PC-3 (cell line): Measurements from ENCODE around the gene ATP1A2. TPM values are rescaled to one million over a fixed set of nuclear protein-coding genes. Genes with fewer than 3 reads are reported as not detected.
A peak's percentile ranks its signal among the peaks of the same experiment; 100 is the strongest.

Experiments used
- ATAC-seq: fragments of 200-7000 bp; cut with Tn5 transposase; 2 replicates; pipeline ENCODE4 v1.9.1; 2020; ENCODE audit warnings: mild to moderate bottlenecking, moderate library complexity
- BruUV-seq: library from RNA; stranded (reverse); fragments of 400-500 nt; replicated peaks from 2 replicates; lab custom pipeline; 2021; lab: Mats Ljungman, UMichigan
- CTCF ChIA-PET: fragments of 300-600 bp; sonication (Branson Sonifier 250); formaldehyde crosslinking; loops from one replicate; lab custom pipeline; 2022; ENCODE audit warnings: antibody characterized with exemption; lab: Charles Lee
- POLR2A ChIA-PET: fragments of 300-600 bp; sonication (Branson Sonifier 250); formaldehyde crosslinking; loops from one replicate; lab custom pipeline; 2022; ENCODE audit warnings: antibody characterized with exemption; ENCODE audit not compliant: unreplicated experiment; lab: Charles Lee
- DNase-seq: peaks from one replicate; pipeline ENCODE4 v3.0.0-alpha.2; 2015
- H2AFZ ChIP-seq: fragments of 300-600 bp; sonication (generic); 2 replicates; pipeline ENCODE4 v1.6.0; 2016; ENCODE audit warnings: antibody characterized with exemption, low read length
- H3F3A ChIP-seq: fragments of 300-600 bp; sonication (generic); one replicate; pipeline ENCODE4 v1.6.0; 2017; ENCODE audit warnings: antibody characterized with exemption, low read length, control low read depth, mild to moderate bottlenecking; ENCODE audit not compliant: unreplicated experiment
- H3K27ac ChIP-seq: fragments of 300-600 bp; sonication (generic); 2 replicates; pipeline ENCODE4 v1.5.1; 2016; ENCODE audit warnings: mild to moderate bottlenecking, low read length
- H3K27me3 ChIP-seq: fragments of 300-600 bp; sonication (generic); 2 replicates; pipeline ENCODE4 v1.6.1; 2016; ENCODE audit warnings: low read length, mixed read lengths
- H3K36me3 ChIP-seq: fragments of 300-600 bp; sonication (generic); 2 replicates; pipeline ENCODE4 v1.6.1; 2016; ENCODE audit warnings: low read depth, mixed run types, low read length, mixed read lengths
- H3K4me1 ChIP-seq: fragments of 300-600 bp; sonication (generic); 2 replicates; pipeline ENCODE4 v1.5.1; 2016; ENCODE audit warnings: low read length; ENCODE audit not compliant: insufficient read depth
- H3K4me2 ChIP-seq: fragments of 300-600 bp; sonication (generic); 2 replicates; pipeline ENCODE4 v1.6.0; 2016; ENCODE audit warnings: low read length
- H3K4me3 ChIP-seq: fragments of 300-600 bp; sonication (generic); 2 replicates; pipeline ENCODE4 v1.5.1; 2016; ENCODE audit warnings: mild to moderate bottlenecking, low read length, mixed read lengths
- H3K79me2 ChIP-seq: fragments of 300-600 bp; sonication (generic); 2 replicates; pipeline ENCODE4 v1.6.1; 2017; ENCODE audit warnings: low read length, mixed read lengths
- H3K9ac ChIP-seq: fragments of 300-600 bp; sonication (generic); 2 replicates; pipeline ENCODE4 v1.6.0; 2016; ENCODE audit warnings: mild to moderate bottlenecking, low read length
- H3K9me2 ChIP-seq: fragments of 300-600 bp; sonication (generic); replicated peaks from 2 replicates; pipeline ENCODE4 v1.6.1; 2016; ENCODE audit warnings: mixed run types, low read length, mixed read lengths
- H3K9me3 ChIP-seq: fragments of 300-600 bp; sonication (generic); 2 replicates; pipeline ENCODE4 v1.6.1; 2016; ENCODE audit warnings: low read length, mixed read lengths
- H4K20me1 ChIP-seq: fragments of 300-600 bp; sonication (generic); 2 replicates; pipeline ENCODE4 v1.6.1; 2016; ENCODE audit warnings: low read length, mixed read lengths
- EZH2 ChIP-seq: fragments of 300-600 bp; sonication (generic); IDR thresholded peaks from one replicate; pipeline ENCODE4 v1.6.1; 2017; ENCODE audit warnings: antibody characterized with exemption, mild to moderate bottlenecking, low read length; ENCODE audit not compliant: unreplicated experiment
- EZH2phosphoT487 ChIP-seq: fragments of 300-600 bp; sonication (generic); IDR thresholded peaks from 2 replicates; pipeline ENCODE4 v1.6.1; 2018; ENCODE audit warnings: mild to moderate bottlenecking, antibody characterized with exemption, low read length, borderline replicate concordance
- intact Hi-C: fragments of 100-400 bp; cut with micrococcal nuclease; formaldehyde crosslinking; loops from 2 replicates; pipeline ENCODE4 v1.9.0; 2023
- total RNA-seq: library from RNA; depleted of rRNA; stranded (reverse); fragments of >200 nt; gene quantifications from 2 replicates; pipeline ENCODE4 v1.2.3, GENCODE V29; 2014
- TF ChIP-seq, protein P1 (sequence below): fragments of 300-600 bp; sonication (generic); conservative IDR thresholded peaks from 2 replicates; pipeline ENCODE4 v1.5.1; 2017; ENCODE audit warnings: antibody characterized with exemption, low read depth, mild to moderate bottlenecking, low read length

Gene ATP1A2
- total RNA-seq, 1 experiment from 2014 or later: not detected

DNA sequence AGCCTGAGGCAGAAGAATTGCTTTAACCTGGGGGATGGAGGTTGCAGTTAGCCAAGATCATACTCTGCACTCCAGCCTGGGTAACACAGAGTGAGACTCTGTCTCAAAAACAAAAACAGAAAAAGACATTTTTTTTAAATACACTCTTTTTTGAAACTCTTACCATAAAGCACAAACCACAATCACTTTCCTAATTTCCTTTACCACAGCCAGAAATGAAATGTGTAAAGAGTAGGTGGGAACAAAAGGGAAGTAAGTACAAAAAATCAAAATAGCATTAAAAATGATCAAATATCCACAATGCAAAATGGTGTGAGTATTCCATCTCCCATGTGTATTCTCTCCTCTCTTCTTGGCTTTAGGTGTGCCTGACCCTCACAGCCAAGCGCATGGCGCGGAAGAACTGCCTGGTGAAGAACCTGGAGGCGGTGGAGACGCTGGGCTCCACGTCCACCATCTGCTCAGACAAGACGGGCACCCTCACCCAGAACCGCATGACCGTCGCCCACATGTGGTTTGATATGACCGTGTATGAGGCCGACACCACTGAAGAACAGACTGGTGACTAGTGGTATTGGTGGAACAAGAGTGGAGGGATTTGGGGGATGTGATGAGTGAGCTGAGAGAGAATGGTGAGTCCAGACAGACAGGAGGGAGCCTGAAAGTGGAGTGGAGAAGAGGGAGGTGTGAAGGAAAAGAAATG is 50.8 kb downstream of the ATP1A2 start:
- no peaks in the 10 kb centered on the region for H3K9me2 ChIP-seq
- H3K79me2 ChIP-seq: no peaks in the 10 kb centered on the region

DNA sequence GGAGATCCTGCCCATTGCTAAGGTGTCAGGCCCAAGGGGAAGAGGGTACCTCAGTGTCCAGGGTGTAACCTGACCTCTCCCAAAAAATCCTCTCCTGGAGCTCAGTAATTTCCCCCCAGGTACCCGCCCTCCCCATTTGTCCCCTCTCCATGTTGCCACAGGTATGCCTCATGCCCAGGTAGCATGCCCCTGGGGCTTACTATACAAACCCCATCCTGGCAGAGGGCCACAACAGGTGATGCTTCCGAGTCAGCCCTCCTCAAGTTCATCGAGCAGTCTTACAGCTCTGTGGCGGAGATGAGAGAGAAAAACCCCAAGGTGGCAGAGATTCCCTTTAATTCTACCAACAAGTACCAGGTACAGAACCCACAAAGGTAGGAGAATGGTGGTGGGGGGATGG is 51.5 kb downstream of the ATP1A2 start:
- no peaks in the 10 kb centered on the region for H3K27me3 ChIP-seq
- DNase-seq (peak; percentile 72), ATAC-seq (peak; percentile 15; the same call in 1 of the 2 replicates)
- no peak overlapping the region for H3K4me3 ChIP-seq
- no peaks in the 10 kb centered on the region for H3K9me2 ChIP-seq
- H3K4me2 ChIP-seq: peak overlapping the region; percentile 19
- intact Hi-C loops: no loop called here
- no peak for TF ChIP-seq EZH2phosphoT487
- no peak for TF ChIP-seq EZH2
- TF ChIP-seq, protein P1, sequence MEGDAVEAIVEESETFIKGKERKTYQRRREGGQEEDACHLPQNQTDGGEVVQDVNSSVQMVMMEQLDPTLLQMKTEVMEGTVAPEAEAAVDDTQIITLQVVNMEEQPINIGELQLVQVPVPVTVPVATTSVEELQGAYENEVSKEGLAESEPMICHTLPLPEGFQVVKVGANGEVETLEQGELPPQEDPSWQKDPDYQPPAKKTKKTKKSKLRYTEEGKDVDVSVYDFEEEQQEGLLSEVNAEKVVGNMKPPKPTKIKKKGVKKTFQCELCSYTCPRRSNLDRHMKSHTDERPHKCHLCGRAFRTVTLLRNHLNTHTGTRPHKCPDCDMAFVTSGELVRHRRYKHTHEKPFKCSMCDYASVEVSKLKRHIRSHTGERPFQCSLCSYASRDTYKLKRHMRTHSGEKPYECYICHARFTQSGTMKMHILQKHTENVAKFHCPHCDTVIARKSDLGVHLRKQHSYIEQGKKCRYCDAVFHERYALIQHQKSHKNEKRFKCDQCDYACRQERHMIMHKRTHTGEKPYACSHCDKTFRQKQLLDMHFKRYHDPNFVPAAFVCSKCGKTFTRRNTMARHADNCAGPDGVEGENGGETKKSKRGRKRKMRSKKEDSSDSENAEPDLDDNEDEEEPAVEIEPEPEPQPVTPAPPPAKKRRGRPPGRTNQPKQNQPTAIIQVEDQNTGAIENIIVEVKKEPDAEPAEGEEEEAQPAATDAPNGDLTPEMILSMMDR: no peak
- H3K4me1 ChIP-seq: peaks cover 11% of the 10 kb centered on the region
- H3K9me3 ChIP-seq: no peaks in the 10 kb centered on the region
- no peaks in the 10 kb centered on the region for H3F3A ChIP-seq
- no peaks in the 10 kb centered on the region for H3K79me2 ChIP-seq
- no peaks in the 10 kb centered on the region for H4K20me1 ChIP-seq
- H3K27ac ChIP-seq: no peak overlapping the region
- ChIA-PET POLR2A (interaction anchor here (0.5 kb wide), 1 partner anchor 45 kb away, joined by 3 read pairs; no protein-coding TSS in a partner anchor), CTCF (no interaction called here)
- BruUV-seq: no TSS peak
- no peaks in the 10 kb centered on the region for H3K36me3 ChIP-seq
- H3K9ac ChIP-seq: no peak overlapping the region
- H2AFZ ChIP-seq: 0 out of 2 replicates have a peak overlapping the region, but pooled peaks have one; percentile 6

More for the DNA sequence above, 50.8 kb downstream of the ATP1A2 start:
- no peak overlapping the region for H3K4me2 ChIP-seq
- ChIA-PET CTCF (interaction anchor here (0.6 kb wide), 1 partner anchor 91 kb away, joined by 6 read pairs; no protein-coding TSS in a partner anchor), POLR2A (no interaction called here)
- no peak for TF ChIP-seq EZH2phosphoT487
- TF ChIP-seq EZH2: no peak
- TF ChIP-seq, protein P1: no peak
- H3K9me3 ChIP-seq: no peaks in the 10 kb centered on the region
- no peaks in the 10 kb centered on the region for H3K27me3 ChIP-seq
- intact Hi-C loops: no loop called here
- H3K4me1 ChIP-seq: peaks cover 11% of the 10 kb centered on the region
- no peak overlapping the region for H2AFZ ChIP-seq
- H3K36me3 ChIP-seq: no peaks in the 10 kb centered on the region
- DNase-seq (no peak), ATAC-seq (no peak)
- H3F3A ChIP-seq: no peaks in the 10 kb centered on the region
- no peak overlapping the region for H3K9ac ChIP-seq
- H3K27ac ChIP-seq: no peak overlapping the region
- BruUV-seq: no TSS peak
- H3K4me3 ChIP-seq: no peak overlapping the region
- no peaks in the 10 kb centered on the region for H4K20me1 ChIP-seq

DNA sequence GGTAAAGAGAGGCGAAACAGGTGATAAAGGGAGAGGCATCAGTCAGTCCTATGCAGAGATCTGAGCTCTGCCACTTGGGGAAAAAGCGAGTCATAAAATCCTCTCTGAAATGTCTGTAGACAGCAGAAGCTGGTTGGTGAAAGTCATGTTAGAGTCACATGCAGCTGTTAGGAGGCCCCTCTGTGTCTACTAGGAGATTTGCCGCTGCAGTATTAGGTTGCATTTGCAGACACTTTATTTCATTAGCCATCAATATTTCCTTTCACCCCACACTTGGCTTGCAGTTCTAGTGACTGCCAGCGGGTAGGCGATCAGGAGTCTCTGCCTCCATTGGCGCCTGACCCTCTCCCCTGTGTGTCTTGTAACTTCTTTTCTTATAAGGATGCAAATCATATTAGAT is 52.0 kb downstream of the ATP1A2 start:
- H4K20me1 ChIP-seq: no peaks in the 10 kb centered on the region
- TF ChIP-seq, protein P1: peak; percentile 36; the same call in 1 of the 2 replicates
- TF ChIP-seq EZH2: no peak
- no peak overlapping the region for H3K4me3 ChIP-seq
- no peaks in the 10 kb centered on the region for H3K27me3 ChIP-seq
- BruUV-seq: no TSS peak
- H3K9me2 ChIP-seq: no peaks in the 10 kb centered on the region
- peak; percentile 45 for DNase-seq
- intact Hi-C loops: no loop called here
- ChIA-PET POLR2A (interaction anchor here (0.5 kb wide), 1 partner anchor 45 kb away, joined by 3 read pairs; no protein-coding TSS in a partner anchor), CTCF (no interaction called here)
- no peaks in the 10 kb centered on the region for H3F3A ChIP-seq
- ATAC-seq: no peak
- H2AFZ ChIP-seq: 0 out of 2 replicates have a peak overlapping the region, but pooled peaks have one; percentile 6
- H3K36me3 ChIP-seq: no peaks in the 10 kb centered on the region
- no peak overlapping the region for H3K9ac ChIP-seq
- H3K4me2 ChIP-seq: peak overlapping the region; percentile 19
- peaks cover 11% of the 10 kb centered on the region for H3K4me1 ChIP-seq
- H3K9me3 ChIP-seq: no peaks in the 10 kb centered on the region
- H3K79me2 ChIP-seq: no peaks in the 10 kb centered on the region
- H3K27ac ChIP-seq: no peak overlapping the region
